Measurements from ENCODE around the gene STARD13.

Gene STARD13

GRCh38 chr13:33274264-33274663 is 11.3 kb downstream of the STARD13 start:
- DNase-seq: no peak

- DNase-seq: no peak
Observed at GRCh38 chr13:33272531-33273124, 12.9 kb downstream of the STARD13 start.

- DNase-seq: no peak
Observed at GRCh38 chr13:33271759-33272158, 13.8 kb downstream of the STARD13 start.

- no peak for DNase-seq
Observed at GRCh38 chr13:33270895-33271538, 14.5 kb downstream of the STARD13 start.

- DNase-seq: no peak
Observed at GRCh38 chr13:33265607-33266006, 19.9 kb downstream of the STARD13 start.

GRCh38 chr13:33265133-33265532 is 20.4 kb downstream of the STARD13 start:
- DNase-seq: no peak

GRCh38 chr13:33264620-33264978 is 21.0 kb downstream of the STARD13 start:
- no peak for DNase-seq

GRCh38 chr13:33263976-33264619 is 21.5 kb downstream of the STARD13 start:
- no peak for DNase-seq

GRCh38 chr13:33263484-33263883 is 22.1 kb downstream of the STARD13 start:
- no peak for DNase-seq

GRCh38 chr13:33262997-33263396 is 22.6 kb downstream of the STARD13 start:
- no peak for DNase-seq

GRCh38 chr13:33262594-33262993 is 23.0 kb downstream of the STARD13 start:
- no peak for DNase-seq

- no peak for DNase-seq
Observed at GRCh38 chr13:33262062-33262487, 23.5 kb downstream of the STARD13 start.

- no peak for DNase-seq
Observed at GRCh38 chr13:33261387-33262061, 24.0 kb downstream of the STARD13 start.

GRCh38 chr13:33260168-33261098 is 25.1 kb downstream of the STARD13 start:
- DNase-seq: no peak

- no peak for DNase-seq
Observed at GRCh38 chr13:33259296-33259695, 26.3 kb downstream of the STARD13 start.

- DNase-seq: no peak
Observed at GRCh38 chr13:33258808-33259193, 26.8 kb downstream of the STARD13 start.

GRCh38 chr13:33257841-33258807 is 27.4 kb downstream of the STARD13 start:
- DNase-seq: no peak

- DNase-seq: no peak
Observed at GRCh38 chr13:33256148-33256840, 29.3 kb downstream of the STARD13 start.

- no peak for DNase-seq
Observed at GRCh38 chr13:33252135-33252534, 33.4 kb downstream of the STARD13 start.

- no peak for DNase-seq
Observed at GRCh38 chr13:33251131-33251661, 34.4 kb downstream of the STARD13 start.

- DNase-seq: no peak
Observed at GRCh38 chr13:33250609-33251008, 34.9 kb downstream of the STARD13 start.
